Natural killer cell (primary cell): ENCODE results near the gene LUZP1. TPM values are rescaled to one million over a fixed set of nuclear protein-coding genes. Genes with fewer than 3 reads are reported as not detected.
A peak's percentile ranks its signal among the peaks of the same experiment; 100 is the strongest.

ENCODE experiments used
- ATAC-seq, 3 donors: fragments of 150-1000 bp in 2 of 3; fragments of 200-7000 bp in 1 of 3; cut with Tn5 transposase; 1 replicate in 1 of 3; 2 replicates in 2 of 3; pipeline ENCODE4 v1.10.0; 2021; ENCODE audit warnings: mild to moderate bottlenecking in 2 of 3, moderate library complexity in 2 of 3
- DNase-seq, 2 donors: peaks; one replicate each; pipeline versions ENCODE4 v3.0.0 to v3.0.0-alpha.2; 2013 to 2021; ENCODE audit warnings: mixed read lengths in 1 of 2
- H3K27ac ChIP-seq: one replicate; pipeline ENCODE4 v1.5.1; 2013; ENCODE audit warnings: mild to moderate bottlenecking, low read length
- H3K27me3 ChIP-seq: one replicate; pipeline ENCODE4 v1.6.1; 2013; ENCODE audit warnings: low read length; ENCODE audit not compliant: control insufficient read depth, insufficient read depth
- H3K36me3 ChIP-seq: one replicate; pipeline ENCODE4 v1.6.1; 2013; ENCODE audit warnings: low read length; ENCODE audit not compliant: control insufficient read depth, insufficient read depth
- H3K4me1 ChIP-seq: one replicate; pipeline ENCODE4 v1.6.1; 2013; ENCODE audit warnings: low read length; ENCODE audit not compliant: control insufficient read depth, insufficient read depth
- H3K4me3 ChIP-seq: one replicate; pipeline ENCODE4 v1.5.1; 2013; ENCODE audit warnings: low read length
- H3K9me3 ChIP-seq: one replicate; pipeline ENCODE4 v1.6.1; 2013; ENCODE audit warnings: low read length; ENCODE audit not compliant: control insufficient read depth, insufficient read depth
- H3K27ac Mint-ChIP-seq, 2 donors: one replicate each; pipeline ENCODE4 v1.8.0; 2022; ENCODE audit warnings: mild to moderate bottlenecking in 2 of 2, mixed read lengths in 2 of 2, moderate library complexity in 1 of 2
- H3K27me3 Mint-ChIP-seq, 2 donors: one replicate each; pipeline ENCODE4 v1.8.0; 2022; ENCODE audit warnings: low read depth in 2 of 2, mixed read lengths in 2 of 2
- H3K36me3 Mint-ChIP-seq: one replicate; pipeline ENCODE4 v1.8.0; 2022; ENCODE audit warnings: mixed read lengths
- H3K4me1 Mint-ChIP-seq, 2 donors: one replicate each; pipeline ENCODE4 v1.8.0; 2022; ENCODE audit warnings: mixed read lengths in 2 of 2
- H3K4me3 Mint-ChIP-seq: one replicate; pipeline ENCODE4 v1.8.0; 2022; ENCODE audit warnings: mild to moderate bottlenecking, moderate library complexity, mixed read lengths
- H3K9me3 Mint-ChIP-seq, 2 donors: one replicate each; pipeline ENCODE4 v1.8.0; 2022; ENCODE audit warnings: mixed read lengths in 2 of 2
- WGBS: methylation state at CpG from one replicate; pipeline ENCODE4 v1.1.7; 2013; ENCODE audit warnings: missing lambda C conversion rate; ENCODE audit not compliant: insufficient coverage; 5-methylcytosine and 5-hydroxymethylcytosine counted together
- intact Hi-C: fragments of 100-400 bp; cut with micrococcal nuclease; formaldehyde crosslinking; loops from one replicate; pipeline ENCODE4 v1.14.2; 2022
- total RNA-seq, 4 donors: library from RNA; stranded (reverse); fragments of 120-200 nt in 1 of 4; gene quantifications; one replicate each; pipeline versions ENCODE4 v1.2.3 to v1.2.4, GENCODE V29; 2013 to 2022
- TF ChIP-seq, protein P1 (sequence below): fragments of 200-600 bp; IDR thresholded peaks from one replicate; pipeline ENCODE4 v1.8.0; 2022; ENCODE audit warnings: antibody characterized with exemption

LUZP1 gene
- total RNA-seq, 3 donors from 2014 or later (not counting 1 experiment from before 2014, with no cell fraction given): 37.0 to 49.4 (median 39.6) TPM

DNA sequence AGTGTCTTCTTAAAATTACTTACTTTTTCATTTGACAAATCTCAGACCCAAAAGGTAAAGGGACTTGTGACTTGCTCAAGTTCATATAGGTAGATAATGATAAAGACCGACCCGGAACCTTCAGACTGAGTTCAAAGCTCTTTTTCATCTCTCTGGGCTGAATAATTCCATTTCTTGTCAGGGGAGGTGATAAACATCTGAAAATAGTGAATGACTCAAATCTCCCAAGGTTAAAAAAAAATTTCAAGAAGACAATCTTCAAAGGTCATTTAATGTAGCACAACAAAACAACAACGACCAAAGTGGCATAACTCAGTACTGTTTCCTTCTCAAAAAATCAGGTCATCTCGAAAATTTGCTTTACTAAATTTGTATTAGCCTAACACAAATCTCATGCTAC is 20.6 kb downstream of the LUZP1 start:
- no peaks in the 10 kb centered on the region for H3K4me1 ChIP-seq
- H3K4me3 Mint-ChIP-seq: no peak overlapping the region
- H3K27me3 ChIP-seq: no peaks in the 10 kb centered on the region
- DNase-seq: peak in 1 of 2 donors; percentile 31
- H3K36me3 ChIP-seq: no peaks in the 10 kb centered on the region
- intact Hi-C loops: no loop called here
- H3K36me3 Mint-ChIP-seq: no peaks in the 10 kb centered on the region
- WGBS: 54% methylated on average over 4 of the region's 4 CpGs
- no peak overlapping the region for H3K4me3 ChIP-seq
- TF ChIP-seq, protein P1, sequence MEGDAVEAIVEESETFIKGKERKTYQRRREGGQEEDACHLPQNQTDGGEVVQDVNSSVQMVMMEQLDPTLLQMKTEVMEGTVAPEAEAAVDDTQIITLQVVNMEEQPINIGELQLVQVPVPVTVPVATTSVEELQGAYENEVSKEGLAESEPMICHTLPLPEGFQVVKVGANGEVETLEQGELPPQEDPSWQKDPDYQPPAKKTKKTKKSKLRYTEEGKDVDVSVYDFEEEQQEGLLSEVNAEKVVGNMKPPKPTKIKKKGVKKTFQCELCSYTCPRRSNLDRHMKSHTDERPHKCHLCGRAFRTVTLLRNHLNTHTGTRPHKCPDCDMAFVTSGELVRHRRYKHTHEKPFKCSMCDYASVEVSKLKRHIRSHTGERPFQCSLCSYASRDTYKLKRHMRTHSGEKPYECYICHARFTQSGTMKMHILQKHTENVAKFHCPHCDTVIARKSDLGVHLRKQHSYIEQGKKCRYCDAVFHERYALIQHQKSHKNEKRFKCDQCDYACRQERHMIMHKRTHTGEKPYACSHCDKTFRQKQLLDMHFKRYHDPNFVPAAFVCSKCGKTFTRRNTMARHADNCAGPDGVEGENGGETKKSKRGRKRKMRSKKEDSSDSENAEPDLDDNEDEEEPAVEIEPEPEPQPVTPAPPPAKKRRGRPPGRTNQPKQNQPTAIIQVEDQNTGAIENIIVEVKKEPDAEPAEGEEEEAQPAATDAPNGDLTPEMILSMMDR: no peak
- H3K9me3 Mint-ChIP-seq: no peaks in the 10 kb centered on the region
- no peaks in the 10 kb centered on the region for H3K9me3 ChIP-seq
- no peaks in the 10 kb centered on the region for H3K27me3 Mint-ChIP-seq
- H3K27ac ChIP-seq: no peak overlapping the region
- peaks cover 36 to 40% of the 10 kb centered on the region in 2 donors for H3K4me1 Mint-ChIP-seq
- peak overlapping the region in 1 of 2 donors; percentile 55 for H3K27ac Mint-ChIP-seq
- peak in 1 of 3 donors; percentile 29 for ATAC-seq

DNA sequence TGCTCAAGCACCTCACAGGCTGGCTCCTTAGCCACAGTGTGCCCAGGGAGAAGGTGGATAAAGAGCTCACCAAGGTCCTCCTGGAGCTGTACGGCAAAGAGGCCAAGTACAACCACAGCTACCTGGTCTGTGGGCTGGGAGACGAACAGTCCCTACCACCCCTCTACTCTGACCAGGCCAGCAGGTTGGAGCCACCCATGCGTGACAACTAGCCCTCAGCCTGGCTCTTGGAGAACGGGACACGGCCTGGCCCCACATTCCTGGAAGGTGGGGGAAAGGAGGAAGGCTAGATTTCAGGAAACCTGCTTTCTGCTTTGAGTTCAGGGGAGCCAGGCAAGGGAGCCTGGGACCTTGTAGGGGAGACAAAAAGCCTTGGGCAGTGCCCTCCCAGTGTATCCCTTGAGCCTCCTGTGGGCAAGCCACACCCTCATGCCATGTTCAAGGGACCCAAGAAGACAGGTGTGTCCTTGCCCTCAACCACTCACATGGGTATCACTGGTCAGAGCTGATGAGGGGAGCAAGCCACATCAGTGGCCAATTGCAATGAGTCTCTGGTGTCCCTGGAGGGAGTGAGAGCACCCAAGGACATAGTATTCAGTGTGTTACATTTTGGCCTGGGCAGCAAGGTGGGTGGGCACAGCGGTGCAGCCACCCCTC is 27.6 kb downstream of the LUZP1 start:
- intact Hi-C loops: no loop called here
- no peaks in the 10 kb centered on the region for H3K27me3 ChIP-seq
- no peaks in the 10 kb centered on the region for H3K9me3 ChIP-seq
- H3K27ac Mint-ChIP-seq: peak overlapping the region; percentile 50 to 60
- 98% methylated on average over 5 of the region's 6 CpGs for WGBS
- no peak overlapping the region for H3K4me3 Mint-ChIP-seq
- no peak overlapping the region for H3K4me3 ChIP-seq
- H3K4me1 ChIP-seq: no peaks in the 10 kb centered on the region
- H3K36me3 ChIP-seq: no peaks in the 10 kb centered on the region
- no peaks in the 10 kb centered on the region for H3K9me3 Mint-ChIP-seq
- no peak overlapping the region for H3K27ac ChIP-seq
- ATAC-seq: peak in 2 of 3 donors; percentile 15 to 26
- H3K36me3 Mint-ChIP-seq: no peaks in the 10 kb centered on the region
- TF ChIP-seq, protein P1: no peak
- peaks cover 24 to 41% of the 10 kb centered on the region in 2 donors for H3K4me1 Mint-ChIP-seq
- no peaks in the 10 kb centered on the region for H3K27me3 Mint-ChIP-seq
- no peak for DNase-seq

DNA sequence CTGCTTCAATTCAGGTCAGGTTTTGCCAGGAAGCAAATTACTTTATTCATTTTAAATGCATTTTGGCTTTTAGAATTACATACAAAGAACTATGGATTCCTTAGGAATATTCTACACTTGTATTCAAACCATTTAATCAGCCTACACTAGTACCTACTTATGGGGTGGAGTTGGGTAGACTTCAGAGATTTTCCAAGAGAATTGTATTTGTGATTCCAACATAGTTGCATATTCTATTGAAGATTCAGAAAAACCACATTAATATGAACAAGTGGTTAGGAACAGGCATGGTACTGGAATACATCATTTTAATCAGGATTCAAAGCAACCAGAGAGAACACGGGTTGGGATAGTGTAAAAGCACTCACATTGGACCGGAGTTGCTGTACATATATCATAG is 33.4 kb downstream of the LUZP1 start:
- H3K27ac ChIP-seq: no peak overlapping the region
- H3K36me3 ChIP-seq: no peaks in the 10 kb centered on the region
- H3K9me3 ChIP-seq: no peaks in the 10 kb centered on the region
- WGBS: 100% methylated on average over 2 of the region's 2 CpGs
- Mint-ChIP-seq H3K27me3 (no peaks in the 10 kb centered on the region), H3K36me3 (no peaks in the 10 kb centered on the region), H3K27ac (no peak overlapping the region), H3K4me1 (peaks cover 14 to 32% of the 10 kb centered on the region in 2 donors), H3K4me3 (no peak overlapping the region), H3K9me3 (no peaks in the 10 kb centered on the region)
- no peak overlapping the region for H3K4me3 ChIP-seq
- TF ChIP-seq, protein P1: no peak
- DNase-seq (no peak), ATAC-seq (no peak)
- H3K4me1 ChIP-seq: no peaks in the 10 kb centered on the region
- no peaks in the 10 kb centered on the region for H3K27me3 ChIP-seq
- intact Hi-C loops: no loop called here

DNA sequence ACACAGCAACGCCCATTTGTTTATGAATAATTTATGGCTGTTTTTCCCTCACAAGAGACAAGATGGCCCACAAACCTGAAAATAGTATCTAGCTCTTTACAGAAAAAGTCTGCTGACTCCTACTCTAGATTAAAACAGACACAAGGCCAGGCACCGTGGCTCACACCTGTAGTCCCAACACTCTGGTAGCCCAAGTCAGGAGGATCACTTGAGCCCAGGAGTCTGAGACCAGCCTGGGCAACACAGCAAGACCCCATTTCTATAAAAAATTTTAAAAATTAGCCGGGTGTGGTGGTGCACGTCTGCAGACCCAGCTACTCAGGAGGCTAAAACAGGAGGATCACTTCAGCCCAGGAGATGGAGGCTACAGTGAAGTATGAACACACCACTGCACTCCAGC is 34.6 kb downstream of the LUZP1 start:
- no peak overlapping the region for H3K27ac Mint-ChIP-seq
- H3K4me1 Mint-ChIP-seq: peaks cover 24 to 37% of the 10 kb centered on the region in 2 donors
- H3K4me3 Mint-ChIP-seq: no peak overlapping the region
- Histone ChIP-seq H3K4me1 (no peaks in the 10 kb centered on the region), H3K4me3 (no peak overlapping the region), H3K9me3 (no peaks in the 10 kb centered on the region), H3K27me3 (no peaks in the 10 kb centered on the region), H3K36me3 (no peaks in the 10 kb centered on the region), H3K27ac (no peak overlapping the region)
- ATAC-seq (no peak), DNase-seq (no peak)
- WGBS: 95% methylated on average over 4 of the region's 4 CpGs
- no peaks in the 10 kb centered on the region for H3K36me3 Mint-ChIP-seq
- no peaks in the 10 kb centered on the region for H3K27me3 Mint-ChIP-seq
- intact Hi-C loops: no loop called here
- H3K9me3 Mint-ChIP-seq: no peaks in the 10 kb centered on the region
- TF ChIP-seq, protein P1: no peak
